BJ (cell line): ENCODE measurements around the gene SND1. TPM values are rescaled to one million over a fixed set of nuclear protein-coding genes. Genes with fewer than 3 reads are reported as not detected.

Experiments
- CTCF ChIA-PET: fragments of 350-600 bp; formaldehyde crosslinking; extraction: SDS; loops from one replicate; lab custom pipeline; 2021; ENCODE audit warnings: antibody characterized with exemption, inconsistent platforms; lab: Yijun Ruan, JAX
- POLR2A ChIA-PET: fragments of 300-600 bp; sonication (Branson Sonifier 250); formaldehyde crosslinking; extraction: SDS; loops from one replicate; lab custom pipeline; 2021; ENCODE audit warnings: antibody characterized with exemption; lab: Charles Lee
- DNase-seq: peaks from one replicate; pipeline ENCODE4 v3.0.0-alpha.2; 2011; ENCODE audit warnings: low read depth
- H3K27me3 ChIP-seq: 2 replicates; pipeline ENCODE4 v1.6.0; 2011; ENCODE audit warnings: low read length; ENCODE audit not compliant: control insufficient read depth, insufficient read depth
- H3K36me3 ChIP-seq: 2 replicates; pipeline ENCODE4 v1.5.1; 2011; ENCODE audit warnings: low read length; ENCODE audit not compliant: control insufficient read depth, insufficient read depth
- H3K4me3 ChIP-seq: 2 replicates; pipeline ENCODE4 v1.5.1; 2011; ENCODE audit warnings: low read depth, mild to moderate bottlenecking, control low read depth, low read length
- CTCF ChIP-seq: IDR thresholded peaks from 2 replicates; pipeline ENCODE4 v1.5.1; 2011; ENCODE audit warnings: low read depth, mild to moderate bottlenecking, control low read depth, inconsistent platforms, low read length, moderate library complexity; ENCODE audit not compliant: insufficient read depth
- polyA plus RNA-seq: library from polyadenylated mRNA; depleted of rRNA; stranded (reverse); fragments of >200 nt; gene quantifications from 2 replicates; pipeline ENCODE4 v1.2.3, GENCODE V29; 2011

SND1 gene
- polyA plus RNA-seq, 1 experiment = 203 TPM

GRCh38 chr7:127675721-127676120 lies 23.7 kb downstream of the SND1 start:
- POLR2A ChIA-PET = no interaction called here
- H3K36me3 ChIP-seq = no peaks in the 10 kb centered on the region; the same call in 1 of the 2 replicates
- no peak for TF ChIP-seq CTCF
- no peaks in the 10 kb centered on the region for H3K27me3 ChIP-seq
- DNase-seq = no peak
- no peak overlapping the region for H3K4me3 ChIP-seq
- CTCF ChIA-PET = interaction anchor here (2.0 kb wide), 1 partner anchor 36 kb away, joined by 5 read pairs; no protein-coding TSS in a partner anchor

- DNase-seq = no peak
- ChIA-PET POLR2A (no interaction called here), CTCF (interaction anchor here (1.2 kb wide), 1 partner anchor 10 kb away, joined by 3 read pairs; no protein-coding TSS in a partner anchor)
- H3K36me3 ChIP-seq = no peaks in the 10 kb centered on the region
- no peak overlapping the region for H3K4me3 ChIP-seq
- H3K27me3 ChIP-seq = no peaks in the 10 kb centered on the region
- TF ChIP-seq CTCF = no peak
Measured at GRCh38 chr7:127677433-127678230, 25.6 kb downstream of the SND1 start.

- no peak for DNase-seq
- ChIA-PET CTCF (interaction anchor here (1.2 to 1.4 kb wide), 2 partner anchors 9 to 89 kb away, joined by 3 read pairs; no protein-coding TSS in a partner anchor), POLR2A (interaction anchor here (0.6 kb wide), 1 partner anchor 11 kb away, joined by 3 read pairs; no protein-coding TSS in a partner anchor)
Measured at GRCh38 chr7:127678337-127678736, 26.3 kb downstream of the SND1 start.

GRCh38 chr7:127678947-127679346 lies 27.0 kb downstream of the SND1 start:
- H3K36me3 ChIP-seq = no peaks in the 10 kb centered on the region
- POLR2A ChIA-PET = interaction anchor here (0.6 kb wide), 1 partner anchor 12 kb away, joined by 3 read pairs; no protein-coding TSS in a partner anchor
- H3K4me3 ChIP-seq = no peak overlapping the region
- no peaks in the 10 kb centered on the region for H3K27me3 ChIP-seq
- CTCF ChIA-PET = interaction anchor here (1.2 to 1.4 kb wide), 2 partner anchors 9 to 90 kb away, joined by 3 read pairs; no protein-coding TSS in a partner anchor
- no peak for TF ChIP-seq CTCF
- no peak for DNase-seq

More at GRCh38 chr7:127678337-127678736, 26.3 kb downstream of the SND1 start:
- Histone ChIP-seq H3K27me3 (no peaks in the 10 kb centered on the region), H3K4me3 (no peak overlapping the region), H3K36me3 (no peaks in the 10 kb centered on the region)
- TF ChIP-seq CTCF = no peak

GRCh38 chr7:127680983-127681382 lies 29.0 kb downstream of the SND1 start:
- ChIA-PET POLR2A (no interaction called here), CTCF (interaction anchor here (0.6 kb wide), 1 partner anchor 518 kb away, joined by 3 read pairs; no protein-coding TSS in a partner anchor)
- DNase-seq = no peak
- Histone ChIP-seq H3K27me3 (no peaks in the 10 kb centered on the region), H3K36me3 (no peaks in the 10 kb centered on the region), H3K4me3 (no peak overlapping the region)
- no peak for TF ChIP-seq CTCF
